H1 (cell line): ENCODE data around the gene LTBP1. TPM values are rescaled to one million over a fixed set of nuclear protein-coding genes. Genes with fewer than 3 reads are reported as not detected.

Source experiments
- CBX8 ChIP-seq: fragments of 300-800, 300-1000 bp; sonication (generic); IDR thresholded peaks from 2 replicates; pipeline ENCODE4 v1.7.1; 2016; ENCODE audit warnings: low read depth, low read length, borderline replicate concordance
- CEBPB ChIP-seq: IDR thresholded peaks from 2 replicates; pipeline ENCODE4 v1.6.1; 2012; ENCODE audit warnings: low read depth, low read length
- CHD1 ChIP-seq: IDR thresholded peaks from 2 replicates; pipeline ENCODE4 v1.6.1; 2012; ENCODE audit warnings: low read depth, low read length, improper control_type of control experiment
- KDM4A ChIP-seq: IDR thresholded peaks from one replicate; pipeline ENCODE4 v1.7.1; 2012; ENCODE audit warnings: low read depth, mild to moderate bottlenecking, moderate library complexity, low read length, inconsistent platforms; ENCODE audit not compliant: severe bottlenecking
- POLR2A ChIP-seq, 2 experiments: IDR thresholded peaks; 1 replicate in 1 of 2; 2 replicates in 1 of 2; pipeline ENCODE4 v1.6.1; 2011; ENCODE audit warnings: low read depth in 2 of 2, low read length in 2 of 2, mild to moderate bottlenecking in 2 of 2; ENCODE audit errors: control extremely low read depth in 1 of 2
- SIRT6 ChIP-seq: IDR thresholded peaks from one replicate; pipeline ENCODE4 v1.7.1; 2012; ENCODE audit warnings: low read length, inconsistent platforms
- SP1 ChIP-seq: IDR thresholded peaks from 2 replicates; pipeline ENCODE4 v1.6.1; 2011; ENCODE audit warnings: low read depth, low read length
- TBP ChIP-seq: IDR thresholded peaks from 2 replicates; pipeline ENCODE4 v1.6.1; 2011; ENCODE audit warnings: low read depth, low read length, improper control_type of control experiment
- polyA plus RNA-seq, 7 experiments: library from polyadenylated mRNA; depleted of rRNA in 3 of 7; stranded (reverse) in 5 of 7; unstranded in 2 of 7; fragments of >200 nt in 5 of 7; fragments of 200-250 nt in 2 of 7; gene quantifications; 1 replicate in 5 of 7; 2 replicates in 1 of 7; 4 replicates in 1 of 7; pipeline versions ENCODE4 v1.2.1 to v1.2.3, GENCODE V29; 2011 to 2013; ENCODE audit warnings: missing spikeins in 2 of 7, mixed read lengths in 2 of 7
- total RNA-seq: library from RNA; stranded (reverse); fragmentation: NEBNext Ultra II Directional; extraction: Animal tissue kit (Norgen Biotek cat#: 25700); gene quantifications from 2 replicates; pipeline ENCODE4 v1.2.1, GENCODE V29; 2021
- TF ChIP-seq, protein P1 (sequence below): fragments of 300-600 bp; sonication (generic); IDR thresholded peaks from 2 replicates; pipeline ENCODE4 v1.7.1; 2012; ENCODE audit warnings: low read length, moderate library complexity, mild to moderate bottlenecking, inconsistent platforms; ENCODE audit not compliant: insufficient replicate concordance
- TF ChIP-seq, protein P2 (sequence below), 3 experiments: IDR thresholded peaks; 1 replicate in 2 of 3; 2 replicates in 1 of 3; pipeline versions ENCODE4 v1.5.1 to v1.6.1; 2011; ENCODE audit warnings: low read length in 3 of 3, mild to moderate bottlenecking in 3 of 3, inconsistent platforms in 2 of 3, low read depth in 1 of 3, moderate library complexity in 1 of 3; ENCODE audit not compliant: insufficient read depth in 1 of 3; ENCODE audit errors: control extremely low read depth in 1 of 3

LTBP1 gene
- total and polyA plus RNA-seq, 2 of the 8 experiments (the other 6 are each of a cell fraction or from before 2014, with no cell fraction given) = 15.4 to 24.7 TPM

DNA sequence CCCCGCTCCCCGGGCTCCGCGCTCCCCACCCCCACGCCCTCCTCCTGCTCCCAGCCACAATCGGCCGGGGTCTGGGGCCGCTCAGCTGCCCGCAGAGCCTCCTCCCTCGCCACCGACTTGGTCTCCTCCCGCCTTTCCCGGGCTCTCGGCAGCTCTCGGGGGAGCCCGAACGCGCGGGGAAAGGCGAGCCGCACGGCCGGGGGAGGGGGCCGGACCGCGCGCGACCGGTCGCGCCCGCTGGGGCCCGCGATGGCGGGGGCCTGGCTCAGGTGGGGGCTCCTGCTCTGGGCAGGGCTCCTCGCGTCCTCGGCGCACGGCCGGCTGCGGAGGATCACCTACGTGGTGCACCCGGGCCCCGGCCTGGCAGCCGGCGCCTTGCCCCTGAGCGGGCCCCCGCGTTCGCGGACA lies 327 bp downstream of the LTBP1 start (continued):
- TF ChIP-seq, protein P1, sequence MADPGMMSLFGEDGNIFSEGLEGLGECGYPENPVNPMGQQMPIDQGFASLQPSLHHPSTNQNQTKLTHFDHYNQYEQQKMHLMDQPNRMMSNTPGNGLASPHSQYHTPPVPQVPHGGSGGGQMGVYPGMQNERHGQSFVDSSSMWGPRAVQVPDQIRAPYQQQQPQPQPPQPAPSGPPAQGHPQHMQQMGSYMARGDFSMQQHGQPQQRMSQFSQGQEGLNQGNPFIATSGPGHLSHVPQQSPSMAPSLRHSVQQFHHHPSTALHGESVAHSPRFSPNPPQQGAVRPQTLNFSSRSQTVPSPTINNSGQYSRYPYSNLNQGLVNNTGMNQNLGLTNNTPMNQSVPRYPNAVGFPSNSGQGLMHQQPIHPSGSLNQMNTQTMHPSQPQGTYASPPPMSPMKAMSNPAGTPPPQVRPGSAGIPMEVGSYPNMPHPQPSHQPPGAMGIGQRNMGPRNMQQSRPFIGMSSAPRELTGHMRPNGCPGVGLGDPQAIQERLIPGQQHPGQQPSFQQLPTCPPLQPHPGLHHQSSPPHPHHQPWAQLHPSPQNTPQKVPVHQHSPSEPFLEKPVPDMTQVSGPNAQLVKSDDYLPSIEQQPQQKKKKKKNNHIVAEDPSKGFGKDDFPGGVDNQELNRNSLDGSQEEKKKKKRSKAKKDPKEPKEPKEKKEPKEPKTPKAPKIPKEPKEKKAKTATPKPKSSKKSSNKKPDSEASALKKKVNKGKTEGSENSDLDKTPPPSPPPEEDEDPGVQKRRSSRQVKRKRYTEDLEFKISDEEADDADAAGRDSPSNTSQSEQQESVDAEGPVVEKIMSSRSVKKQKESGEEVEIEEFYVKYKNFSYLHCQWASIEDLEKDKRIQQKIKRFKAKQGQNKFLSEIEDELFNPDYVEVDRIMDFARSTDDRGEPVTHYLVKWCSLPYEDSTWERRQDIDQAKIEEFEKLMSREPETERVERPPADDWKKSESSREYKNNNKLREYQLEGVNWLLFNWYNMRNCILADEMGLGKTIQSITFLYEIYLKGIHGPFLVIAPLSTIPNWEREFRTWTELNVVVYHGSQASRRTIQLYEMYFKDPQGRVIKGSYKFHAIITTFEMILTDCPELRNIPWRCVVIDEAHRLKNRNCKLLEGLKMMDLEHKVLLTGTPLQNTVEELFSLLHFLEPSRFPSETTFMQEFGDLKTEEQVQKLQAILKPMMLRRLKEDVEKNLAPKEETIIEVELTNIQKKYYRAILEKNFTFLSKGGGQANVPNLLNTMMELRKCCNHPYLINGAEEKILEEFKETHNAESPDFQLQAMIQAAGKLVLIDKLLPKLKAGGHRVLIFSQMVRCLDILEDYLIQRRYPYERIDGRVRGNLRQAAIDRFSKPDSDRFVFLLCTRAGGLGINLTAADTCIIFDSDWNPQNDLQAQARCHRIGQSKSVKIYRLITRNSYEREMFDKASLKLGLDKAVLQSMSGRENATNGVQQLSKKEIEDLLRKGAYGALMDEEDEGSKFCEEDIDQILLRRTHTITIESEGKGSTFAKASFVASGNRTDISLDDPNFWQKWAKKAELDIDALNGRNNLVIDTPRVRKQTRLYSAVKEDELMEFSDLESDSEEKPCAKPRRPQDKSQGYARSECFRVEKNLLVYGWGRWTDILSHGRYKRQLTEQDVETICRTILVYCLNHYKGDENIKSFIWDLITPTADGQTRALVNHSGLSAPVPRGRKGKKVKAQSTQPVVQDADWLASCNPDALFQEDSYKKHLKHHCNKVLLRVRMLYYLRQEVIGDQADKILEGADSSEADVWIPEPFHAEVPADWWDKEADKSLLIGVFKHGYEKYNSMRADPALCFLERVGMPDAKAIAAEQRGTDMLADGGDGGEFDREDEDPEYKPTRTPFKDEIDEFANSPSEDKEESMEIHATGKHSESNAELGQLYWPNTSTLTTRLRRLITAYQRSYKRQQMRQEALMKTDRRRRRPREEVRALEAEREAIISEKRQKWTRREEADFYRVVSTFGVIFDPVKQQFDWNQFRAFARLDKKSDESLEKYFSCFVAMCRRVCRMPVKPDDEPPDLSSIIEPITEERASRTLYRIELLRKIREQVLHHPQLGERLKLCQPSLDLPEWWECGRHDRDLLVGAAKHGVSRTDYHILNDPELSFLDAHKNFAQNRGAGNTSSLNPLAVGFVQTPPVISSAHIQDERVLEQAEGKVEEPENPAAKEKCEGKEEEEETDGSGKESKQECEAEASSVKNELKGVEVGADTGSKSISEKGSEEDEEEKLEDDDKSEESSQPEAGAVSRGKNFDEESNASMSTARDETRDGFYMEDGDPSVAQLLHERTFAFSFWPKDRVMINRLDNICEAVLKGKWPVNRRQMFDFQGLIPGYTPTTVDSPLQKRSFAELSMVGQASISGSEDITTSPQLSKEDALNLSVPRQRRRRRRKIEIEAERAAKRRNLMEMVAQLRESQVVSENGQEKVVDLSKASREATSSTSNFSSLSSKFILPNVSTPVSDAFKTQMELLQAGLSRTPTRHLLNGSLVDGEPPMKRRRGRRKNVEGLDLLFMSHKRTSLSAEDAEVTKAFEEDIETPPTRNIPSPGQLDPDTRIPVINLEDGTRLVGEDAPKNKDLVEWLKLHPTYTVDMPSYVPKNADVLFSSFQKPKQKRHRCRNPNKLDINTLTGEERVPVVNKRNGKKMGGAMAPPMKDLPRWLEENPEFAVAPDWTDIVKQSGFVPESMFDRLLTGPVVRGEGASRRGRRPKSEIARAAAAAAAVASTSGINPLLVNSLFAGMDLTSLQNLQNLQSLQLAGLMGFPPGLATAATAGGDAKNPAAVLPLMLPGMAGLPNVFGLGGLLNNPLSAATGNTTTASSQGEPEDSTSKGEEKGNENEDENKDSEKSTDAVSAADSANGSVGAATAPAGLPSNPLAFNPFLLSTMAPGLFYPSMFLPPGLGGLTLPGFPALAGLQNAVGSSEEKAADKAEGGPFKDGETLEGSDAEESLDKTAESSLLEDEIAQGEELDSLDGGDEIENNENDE = no peak
- TF ChIP-seq CHD1 = no peak
- no peak for TF ChIP-seq SP1
- peak; percentile 60 for TF ChIP-seq KDM4A
- no peak for TF ChIP-seq CEBPB
- no peak for TF ChIP-seq SIRT6
- 0 out of 3 replicates have a peak, but pooled peaks of 1 of the 2 experiments have one; percentile 2 for TF ChIP-seq POLR2A (IDR thresholded peaks at IDR 0.05; ENCODE audit: control extremely low read depth in 1 of 2, low read depth in 2 of 2, low read length in 2 of 2)
- TF ChIP-seq, protein P2, sequence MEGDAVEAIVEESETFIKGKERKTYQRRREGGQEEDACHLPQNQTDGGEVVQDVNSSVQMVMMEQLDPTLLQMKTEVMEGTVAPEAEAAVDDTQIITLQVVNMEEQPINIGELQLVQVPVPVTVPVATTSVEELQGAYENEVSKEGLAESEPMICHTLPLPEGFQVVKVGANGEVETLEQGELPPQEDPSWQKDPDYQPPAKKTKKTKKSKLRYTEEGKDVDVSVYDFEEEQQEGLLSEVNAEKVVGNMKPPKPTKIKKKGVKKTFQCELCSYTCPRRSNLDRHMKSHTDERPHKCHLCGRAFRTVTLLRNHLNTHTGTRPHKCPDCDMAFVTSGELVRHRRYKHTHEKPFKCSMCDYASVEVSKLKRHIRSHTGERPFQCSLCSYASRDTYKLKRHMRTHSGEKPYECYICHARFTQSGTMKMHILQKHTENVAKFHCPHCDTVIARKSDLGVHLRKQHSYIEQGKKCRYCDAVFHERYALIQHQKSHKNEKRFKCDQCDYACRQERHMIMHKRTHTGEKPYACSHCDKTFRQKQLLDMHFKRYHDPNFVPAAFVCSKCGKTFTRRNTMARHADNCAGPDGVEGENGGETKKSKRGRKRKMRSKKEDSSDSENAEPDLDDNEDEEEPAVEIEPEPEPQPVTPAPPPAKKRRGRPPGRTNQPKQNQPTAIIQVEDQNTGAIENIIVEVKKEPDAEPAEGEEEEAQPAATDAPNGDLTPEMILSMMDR (IDR thresholded peaks at IDR 0.05; ENCODE audit: control extremely low read depth in 1 of 3, insufficient read depth in 1 of 3, low read depth in 1 of 3, low read length in 3 of 3) = no peak
- TF ChIP-seq CBX8 = no peak
- TF ChIP-seq TBP = no peak
